NCI-H526 (cell line): Measurements from ENCODE around the gene RAET1L.
A peak's percentile ranks its signal among the peaks of the same experiment; 100 is the strongest.
"Not testable (repeated sequence)": the region's sequence is repeated elsewhere in the genome, so short reads cannot be mapped to it uniquely, and the experiment has no call there.

Experiments used
- DNase-seq, 2 experiments: peaks; one replicate each; lab custom pipeline; 2025; lab: John Stamatoyannopoulos, UW

The RAET1L gene

DNA sequence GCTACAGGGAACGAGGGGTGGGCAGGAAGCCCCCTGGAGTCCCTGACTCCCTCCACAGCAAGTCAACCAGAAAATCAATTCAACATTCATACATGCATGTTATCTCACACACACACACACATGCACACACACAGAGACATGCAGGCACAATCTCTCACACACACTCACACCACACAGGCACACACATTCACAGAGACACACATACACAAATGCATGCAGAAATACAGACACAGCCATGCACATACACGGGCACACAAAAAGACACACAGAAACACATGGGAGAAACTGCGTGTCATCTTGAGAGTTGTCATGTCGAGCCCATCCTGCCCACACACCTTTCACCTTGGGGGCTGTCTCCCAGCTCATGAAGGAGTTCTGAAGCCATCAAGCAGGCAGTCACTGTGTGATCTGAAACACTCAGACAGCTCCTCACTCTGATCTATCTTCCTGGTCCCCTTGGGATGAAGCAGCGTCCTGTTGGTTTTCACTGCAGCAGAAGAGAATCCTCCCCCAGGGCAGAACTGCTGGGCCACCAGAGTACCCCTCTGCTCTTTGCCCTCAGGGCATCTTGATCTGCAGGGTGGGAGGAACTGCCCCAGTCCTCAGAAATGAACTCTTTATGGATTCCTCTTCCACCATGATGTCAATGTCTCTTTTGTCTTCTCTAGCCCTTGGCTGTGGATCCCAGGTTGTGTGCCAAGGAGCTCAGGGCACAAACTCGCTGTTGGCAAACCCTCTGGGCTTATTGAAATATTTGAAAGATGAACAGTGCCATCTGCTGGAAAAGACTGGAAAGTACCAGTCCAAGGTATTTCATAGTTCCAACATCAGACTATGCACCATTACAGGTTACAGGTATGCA lies 8.8 kb downstream of the RAET1L start:
- DNase-seq = peak; percentile 39 to 82

DNA sequence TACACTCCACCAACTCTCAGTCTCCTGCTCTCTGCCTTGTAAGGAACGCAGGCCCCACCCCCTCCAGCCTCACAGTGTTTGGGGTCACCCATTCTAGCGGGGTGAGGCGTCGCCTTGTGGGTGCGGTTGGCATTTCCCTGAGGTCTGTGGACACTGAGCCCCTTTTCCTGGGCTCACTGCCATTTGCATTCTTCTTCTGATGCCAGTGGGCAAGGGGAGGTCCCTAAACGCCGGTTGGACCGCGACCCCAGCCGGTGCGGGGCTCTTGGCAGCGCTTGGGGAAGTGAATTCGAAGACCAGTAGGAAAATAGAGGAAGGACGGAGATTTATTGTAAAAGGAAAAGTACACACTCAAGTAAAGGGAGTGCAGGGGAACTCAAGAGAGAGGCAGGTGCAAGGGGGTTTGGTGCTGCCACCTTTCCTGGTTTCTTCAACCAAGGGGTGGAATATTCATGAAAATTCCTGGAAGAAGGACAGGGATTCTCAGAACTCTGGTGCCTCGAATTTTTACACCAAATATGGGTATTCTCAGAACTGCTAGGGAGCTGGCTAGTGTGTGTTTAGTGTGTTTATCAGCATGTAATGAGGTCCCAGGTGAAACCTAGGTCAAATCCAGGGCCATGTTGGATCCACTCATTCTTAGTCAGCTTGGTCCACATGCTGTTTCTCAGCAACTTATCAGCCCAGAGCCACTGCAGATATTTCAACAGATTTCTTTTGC lies 9.9 kb downstream of the RAET1L start:
- peak in 1 of 2 experiments; percentile 23 for DNase-seq

DNA sequence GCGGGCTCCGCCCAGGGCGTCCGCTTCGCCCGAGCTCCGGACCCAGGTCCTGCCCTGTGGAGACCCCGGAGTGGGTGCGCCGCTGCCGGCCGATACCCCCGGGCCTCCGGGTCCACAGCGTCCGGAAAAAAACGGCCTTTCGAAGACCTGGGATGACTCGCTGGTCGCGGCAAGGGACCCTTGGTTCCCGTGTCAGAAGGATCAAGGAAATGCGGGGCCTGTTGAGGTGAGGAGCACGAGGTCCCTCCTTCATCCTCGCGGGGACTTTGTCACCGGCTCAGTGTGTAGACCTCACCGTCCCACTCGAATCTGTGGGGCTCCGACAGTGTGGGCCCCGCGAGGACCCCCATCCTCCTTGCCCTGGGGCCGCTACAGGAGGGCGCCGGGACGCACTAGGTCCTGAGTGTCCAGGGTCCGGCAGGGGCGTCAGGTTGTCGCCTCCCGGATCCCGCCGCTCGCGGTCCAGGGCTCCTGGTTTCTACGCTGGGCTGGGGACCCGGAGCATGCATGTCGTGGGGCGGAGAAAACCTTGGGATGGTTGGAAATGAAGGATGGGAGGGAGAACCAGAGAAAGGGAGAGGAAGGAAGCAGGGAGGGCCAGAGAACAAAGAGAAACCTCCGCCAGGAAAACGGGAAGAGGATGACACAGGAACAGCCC lies 10.6 kb downstream of the RAET1L start:
- not testable (repeated sequence) for DNase-seq

DNA sequence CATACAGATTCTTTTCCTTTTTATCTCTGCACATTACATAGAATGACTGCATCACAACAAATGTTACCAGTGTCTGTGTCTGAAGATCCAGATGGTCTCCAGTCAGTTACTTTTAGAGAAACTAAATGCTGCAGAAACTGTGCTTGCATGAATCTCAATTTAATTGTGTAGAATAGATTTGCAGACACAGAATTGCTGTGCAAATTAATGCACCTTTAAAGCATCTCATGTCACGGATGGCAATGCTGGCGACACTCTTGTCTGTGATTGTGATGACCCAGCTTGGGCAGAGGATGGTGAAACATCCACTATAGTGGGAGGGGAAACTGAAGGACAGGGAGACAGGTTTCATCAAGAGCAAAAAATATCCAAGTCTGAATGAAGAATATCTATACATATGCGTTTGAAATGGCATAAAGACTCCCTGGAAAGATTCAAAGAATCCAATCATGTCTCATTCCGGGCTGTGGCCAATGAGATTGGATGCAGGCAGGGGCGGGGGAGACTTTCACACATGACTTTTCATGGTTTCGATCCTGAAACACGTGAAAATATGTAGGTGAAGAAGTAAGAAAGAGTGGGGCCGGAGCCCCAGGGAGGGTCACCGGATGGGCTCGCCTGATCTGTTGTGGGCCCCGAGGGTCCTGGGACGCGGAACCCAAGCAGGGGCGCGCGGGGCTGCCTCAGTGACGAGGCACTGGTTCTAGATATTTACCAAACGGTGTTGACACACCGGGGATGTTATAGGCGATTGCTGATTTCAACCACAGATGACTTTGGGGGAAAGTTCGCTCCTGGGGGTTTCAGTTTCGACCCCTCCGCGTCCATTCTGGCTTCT lies 11.3 kb downstream of the RAET1L start:
- DNase-seq = not testable (repeated sequence)

DNA sequence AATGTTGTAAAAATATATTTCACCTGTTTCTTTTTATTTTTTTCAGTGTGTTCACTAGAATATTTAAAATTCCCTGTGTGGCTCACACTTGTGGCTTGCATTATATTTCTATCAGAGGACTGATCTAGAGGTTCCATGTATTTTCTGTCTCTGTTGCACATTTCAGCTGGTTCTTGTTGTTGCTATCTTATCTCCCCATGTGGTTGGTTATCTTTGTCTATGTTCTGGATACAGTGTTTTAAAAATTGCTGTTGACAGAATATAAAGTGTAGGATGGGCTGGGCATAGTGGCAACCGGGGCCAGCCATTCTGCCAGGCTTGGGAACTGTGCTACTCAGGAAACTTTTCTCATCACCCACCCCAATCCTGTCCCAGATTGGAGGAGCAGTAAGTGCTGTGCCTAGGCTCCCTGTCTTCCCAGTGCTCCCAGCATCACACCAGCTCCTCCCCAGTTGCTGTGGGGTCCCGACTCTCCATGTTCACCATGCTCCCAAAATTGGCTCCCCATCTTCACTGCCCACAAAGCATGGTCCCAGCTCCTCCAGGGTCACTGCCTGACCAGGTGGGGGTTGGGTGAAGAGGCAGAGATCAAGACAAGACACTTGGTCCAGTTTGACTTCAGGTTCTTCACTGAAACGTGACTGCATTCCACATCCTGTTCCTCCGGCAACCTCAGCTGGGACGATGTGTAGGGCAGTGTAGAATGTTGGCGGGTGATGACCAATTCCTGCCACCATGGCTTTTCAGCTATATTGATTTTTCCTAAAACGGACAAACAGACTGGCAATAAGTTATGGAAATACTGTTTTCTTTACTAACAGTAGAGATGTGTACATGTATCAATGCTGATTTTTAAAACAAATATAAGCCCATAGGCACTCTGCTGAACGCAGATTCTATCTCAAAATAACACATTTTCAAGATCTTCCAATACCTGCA lies 12.2 kb downstream of the RAET1L start:
- not testable (repeated sequence) for DNase-seq

DNA sequence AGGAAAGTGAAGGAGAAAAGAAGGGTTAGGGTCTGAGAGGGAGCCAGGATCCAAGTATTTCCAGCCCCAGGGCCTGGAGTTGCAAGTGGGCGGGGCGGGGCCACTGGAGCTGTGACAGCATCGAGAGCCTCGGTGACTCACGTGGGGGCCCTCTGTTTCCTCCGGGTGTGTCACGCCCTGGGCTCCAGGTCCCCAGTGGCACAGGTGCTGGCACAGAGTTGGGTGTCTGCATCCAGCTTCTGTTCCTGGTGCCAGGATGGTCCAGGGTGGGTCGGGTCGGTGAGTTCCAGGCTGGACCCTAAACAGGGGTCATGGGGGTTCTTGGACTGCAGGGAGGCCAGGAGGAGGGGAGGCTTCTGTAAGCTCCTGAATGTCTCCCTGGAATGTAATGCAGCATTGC lies 16.7 kb downstream of the RAET1L start:
- DNase-seq = no peak

DNA sequence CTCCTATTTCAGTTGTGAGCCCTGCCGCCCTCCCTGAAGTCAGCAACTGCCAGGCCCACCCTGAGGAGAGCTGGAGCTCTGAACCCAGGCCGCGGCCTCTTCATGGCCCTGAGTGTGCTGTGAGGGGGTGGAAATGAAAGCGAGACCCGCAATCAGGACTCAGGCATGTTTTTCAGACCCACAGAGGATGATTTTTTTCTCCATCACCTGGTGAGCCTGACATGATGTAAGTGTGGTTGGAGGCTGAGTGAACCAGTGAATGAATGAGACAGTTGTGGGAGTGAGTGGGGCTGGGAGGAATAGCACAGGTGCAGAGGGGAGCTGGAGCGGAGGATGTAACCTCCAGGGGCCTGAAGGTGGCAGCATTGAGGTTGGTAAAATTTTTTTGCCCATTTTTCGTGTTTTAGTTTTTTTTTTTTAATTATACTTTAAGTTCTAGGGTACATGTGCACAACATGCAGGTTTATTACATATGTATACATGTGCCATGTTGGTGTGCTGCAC lies 18.3 kb downstream of the RAET1L start:
- peak in 1 of 2 experiments; percentile 24 for DNase-seq

DNA sequence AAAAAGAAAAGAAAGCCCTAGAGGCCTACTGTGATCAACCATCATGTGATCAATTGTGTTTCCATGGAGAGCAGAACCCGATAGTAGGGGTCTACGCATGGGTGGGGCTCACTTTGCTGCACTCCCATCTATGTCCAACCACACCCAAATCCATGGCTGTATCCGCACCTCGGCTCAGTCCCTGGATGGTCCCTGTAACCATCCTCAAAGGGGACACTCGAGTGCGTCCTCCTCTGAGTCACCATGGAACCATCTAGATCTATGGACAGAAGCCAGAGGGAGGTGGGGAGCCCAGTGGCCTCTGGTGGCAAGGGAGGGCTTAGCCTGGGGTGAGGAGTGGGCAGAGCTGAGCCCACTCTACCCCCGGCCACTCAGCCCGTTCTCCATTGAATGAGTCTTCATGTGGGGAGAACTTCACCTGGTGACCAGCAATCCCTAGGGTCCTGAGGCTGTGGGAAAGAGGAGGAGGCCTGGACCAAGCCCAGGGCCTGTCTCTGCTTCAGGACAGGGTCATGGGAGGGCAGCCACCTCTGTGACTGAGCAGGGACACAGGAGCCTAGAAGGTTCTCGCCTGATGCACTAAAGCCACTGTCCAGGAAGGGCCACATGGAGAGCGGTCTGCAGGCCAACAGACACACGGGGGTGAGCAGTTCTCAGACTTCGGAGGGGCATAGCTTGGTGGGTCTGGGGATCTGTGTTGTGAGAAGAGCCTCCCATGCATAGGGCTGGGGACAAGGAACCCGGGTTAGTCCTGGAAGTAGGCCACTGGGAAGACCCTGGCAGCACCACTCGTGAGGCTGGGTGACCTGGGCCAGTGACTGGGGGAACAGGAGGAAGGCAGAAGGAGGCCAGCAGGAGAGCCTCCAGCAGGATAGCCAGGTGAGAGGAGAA lies 19.3 kb downstream of the RAET1L start:
- DNase-seq = no peak

DNA sequence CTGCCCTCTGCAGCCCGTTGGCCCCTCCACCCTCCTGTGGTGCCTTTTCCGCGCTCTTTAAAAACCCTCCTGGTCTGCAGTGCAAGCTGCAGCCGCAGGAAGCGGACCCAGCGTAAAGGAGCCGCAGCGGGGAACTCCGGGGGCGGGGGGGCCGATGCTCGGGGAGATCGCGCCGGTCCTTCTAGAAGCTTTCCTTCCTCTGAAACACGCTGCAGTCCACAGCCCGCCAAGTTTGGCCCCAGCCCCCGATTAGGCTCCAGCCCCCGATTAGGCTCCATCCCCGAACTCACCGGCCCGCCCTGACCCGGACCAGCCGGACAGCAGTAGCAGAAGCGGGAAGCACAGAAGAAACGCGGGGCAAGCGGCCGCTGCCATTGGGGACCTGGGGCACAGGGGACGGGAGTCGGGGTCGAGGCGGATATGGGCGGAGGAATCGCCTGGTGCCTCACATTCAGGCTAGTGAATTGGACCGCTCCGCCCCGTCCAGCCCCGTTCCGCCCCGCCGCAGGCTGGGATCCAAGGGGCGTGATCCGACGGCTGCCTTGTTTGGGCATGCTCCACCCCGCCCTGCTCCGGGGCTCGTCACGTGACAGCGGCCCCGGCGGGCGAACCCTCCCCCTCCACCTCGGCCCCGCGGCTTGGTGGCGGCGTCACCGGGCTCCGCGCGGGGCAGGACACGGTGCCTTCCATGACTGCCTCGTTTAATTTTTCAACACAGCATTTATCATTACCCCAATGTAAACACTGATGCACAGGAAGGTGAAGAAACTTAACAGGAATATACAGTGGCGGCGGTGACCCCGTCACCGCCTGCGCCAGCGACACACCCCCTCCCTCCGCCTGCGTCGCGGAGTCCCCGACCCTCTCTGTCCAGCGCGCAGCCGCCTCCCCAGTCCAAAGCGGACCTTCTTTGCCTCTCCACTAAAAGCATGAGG lies 20.3 kb downstream of the RAET1L start:
- peak; percentile 74 to 95 for DNase-seq

DNA sequence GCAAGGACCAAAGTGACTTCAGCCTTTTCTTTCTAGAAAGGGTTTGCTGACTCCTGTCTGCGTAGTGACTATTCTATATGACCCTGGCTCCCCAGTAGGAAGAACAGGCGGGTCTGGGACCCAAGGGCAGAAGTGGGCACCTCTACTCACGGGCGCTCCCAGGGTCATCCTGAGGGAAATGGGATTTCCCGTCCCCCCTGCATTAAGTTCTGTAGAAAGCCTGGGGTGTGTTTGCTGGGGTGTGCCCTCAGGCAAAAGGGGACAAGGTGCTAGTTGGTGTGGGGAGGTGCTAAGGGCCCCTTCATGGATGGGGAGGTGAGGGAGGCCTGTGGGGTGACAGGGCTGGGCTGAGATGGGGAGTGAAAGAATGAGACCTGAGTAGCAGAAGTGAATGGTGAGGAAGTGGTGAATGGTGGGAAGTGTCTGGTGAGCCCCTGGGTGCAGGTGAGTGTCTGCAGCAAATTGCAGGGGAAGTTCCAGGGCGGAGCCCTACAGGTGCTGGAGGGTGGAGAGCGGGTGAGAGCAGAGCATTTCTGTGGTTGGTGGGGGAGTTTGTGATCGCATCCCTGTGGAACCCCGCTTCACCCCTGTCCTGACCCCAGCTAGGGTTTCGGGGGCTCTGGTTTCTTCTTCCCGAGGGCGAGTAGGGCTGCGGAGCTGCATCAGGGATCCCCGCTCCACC lies 21.1 kb downstream of the RAET1L start:
- DNase-seq = peak in 1 of 2 experiments; percentile 55

DNA sequence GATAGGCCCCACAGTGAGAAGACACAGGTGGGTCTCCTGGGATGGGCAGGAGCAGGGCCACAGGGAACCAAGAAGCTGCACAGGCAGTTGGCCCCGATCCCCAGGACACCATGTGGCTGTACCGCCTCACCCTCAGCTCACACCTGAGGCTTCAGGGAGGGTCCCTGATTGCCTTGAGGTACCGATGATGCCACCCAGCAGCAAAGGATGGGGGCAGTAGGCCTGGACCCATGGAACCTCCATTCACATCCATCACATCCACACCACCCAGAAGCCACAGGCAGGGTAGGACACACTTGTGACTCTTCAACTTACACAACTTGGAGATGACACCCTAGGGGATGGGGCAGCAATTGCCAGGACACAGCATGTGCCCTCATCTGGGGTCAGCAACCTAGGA lies 21.7 kb downstream of the RAET1L start:
- DNase-seq = not testable (repeated sequence)

DNA sequence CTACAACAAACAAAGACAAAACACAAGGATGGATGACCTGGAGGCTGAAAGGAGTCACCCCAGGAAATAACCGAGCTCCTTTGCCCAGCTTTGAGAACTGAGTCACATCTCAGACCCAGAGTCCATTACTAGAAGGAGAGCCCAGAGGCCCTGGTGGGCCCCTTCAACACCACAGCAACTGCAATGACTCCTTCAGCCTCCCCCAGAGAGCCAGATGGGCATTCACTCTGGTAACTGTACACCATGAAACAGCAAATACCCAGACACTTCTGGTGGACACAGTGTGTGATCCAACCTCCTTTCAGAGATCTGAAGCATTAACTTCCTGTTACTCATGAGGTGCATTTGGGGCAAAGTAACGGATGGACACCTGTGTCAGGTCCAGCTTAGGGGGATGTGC lies 22.6 kb downstream of the RAET1L start:
- no peak for DNase-seq

DNA sequence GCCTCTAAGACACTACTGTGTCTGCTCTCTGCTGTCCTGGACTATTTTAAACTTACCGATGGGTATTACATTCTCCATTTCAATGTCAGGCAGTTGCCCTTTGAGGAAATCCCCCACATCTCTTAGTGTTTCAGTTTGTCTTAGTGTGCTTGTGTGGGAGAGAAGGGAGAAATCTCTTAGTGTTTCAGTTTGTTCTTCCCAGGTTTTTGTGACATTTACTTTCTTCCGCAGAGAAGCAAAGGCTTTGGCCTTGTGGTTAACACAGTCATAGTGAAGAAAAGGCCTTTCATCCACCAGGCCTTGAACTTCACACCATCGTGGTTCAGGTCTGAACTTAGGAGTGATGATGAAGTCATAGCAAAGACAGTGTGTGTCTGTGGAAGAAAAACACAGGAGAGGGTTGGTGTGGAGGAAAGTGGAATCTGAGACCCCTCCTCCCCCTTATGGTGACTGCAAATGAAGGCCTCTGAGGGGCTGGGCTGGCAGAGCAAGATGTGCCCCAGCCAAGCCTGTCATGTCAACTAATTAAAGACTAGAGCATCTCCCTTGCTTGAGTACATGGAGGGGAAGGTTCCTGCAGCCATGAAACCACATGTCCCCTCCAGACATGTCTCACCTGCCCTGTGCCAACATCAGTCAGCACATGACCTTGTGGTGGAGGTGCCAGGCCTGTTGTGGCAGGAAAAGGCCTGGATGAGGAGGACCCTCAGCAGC lies 23.9 kb downstream of the RAET1L start:
- no peak for DNase-seq

DNA sequence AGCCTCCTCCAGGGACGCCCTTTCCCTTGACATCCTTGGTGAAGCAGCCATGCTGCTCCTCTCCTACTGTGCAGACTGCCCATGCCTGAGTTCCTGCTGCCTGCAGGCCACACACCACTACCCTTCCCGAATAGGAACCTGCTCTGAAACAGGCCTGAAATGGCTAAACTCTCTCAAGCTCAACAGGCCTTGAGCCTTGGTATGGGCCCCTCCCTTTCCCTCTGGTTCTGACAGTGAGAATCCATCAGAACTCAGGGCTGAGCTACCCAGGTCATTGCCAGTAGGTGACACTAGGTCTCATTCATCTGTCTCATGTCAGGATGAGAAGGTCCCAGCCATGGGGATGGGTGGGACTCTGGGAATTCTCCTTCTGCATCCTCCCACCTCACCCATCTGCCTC lies 25.7 kb downstream of the RAET1L start:
- no peak for DNase-seq

DNA sequence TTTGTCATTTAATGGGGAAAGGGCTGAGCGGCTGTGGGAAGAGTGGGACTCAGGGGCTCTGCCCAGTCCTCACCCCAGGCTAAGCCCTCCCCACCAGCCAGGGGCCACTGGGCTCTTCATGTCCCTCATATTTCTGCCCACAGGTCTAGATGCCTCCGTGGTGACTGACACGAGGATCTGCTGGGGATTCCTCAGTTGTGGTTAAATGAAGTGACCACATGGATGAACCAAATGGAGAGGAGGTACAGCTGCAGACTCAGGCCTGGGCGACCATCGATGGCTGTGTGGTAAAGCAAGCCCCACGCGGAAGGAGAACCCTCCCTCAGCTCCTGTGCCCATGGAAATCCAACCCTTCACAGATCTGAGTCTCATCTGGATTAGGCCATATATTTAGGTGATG lies 29.4 kb downstream of the RAET1L start:
- DNase-seq = no peak

DNA sequence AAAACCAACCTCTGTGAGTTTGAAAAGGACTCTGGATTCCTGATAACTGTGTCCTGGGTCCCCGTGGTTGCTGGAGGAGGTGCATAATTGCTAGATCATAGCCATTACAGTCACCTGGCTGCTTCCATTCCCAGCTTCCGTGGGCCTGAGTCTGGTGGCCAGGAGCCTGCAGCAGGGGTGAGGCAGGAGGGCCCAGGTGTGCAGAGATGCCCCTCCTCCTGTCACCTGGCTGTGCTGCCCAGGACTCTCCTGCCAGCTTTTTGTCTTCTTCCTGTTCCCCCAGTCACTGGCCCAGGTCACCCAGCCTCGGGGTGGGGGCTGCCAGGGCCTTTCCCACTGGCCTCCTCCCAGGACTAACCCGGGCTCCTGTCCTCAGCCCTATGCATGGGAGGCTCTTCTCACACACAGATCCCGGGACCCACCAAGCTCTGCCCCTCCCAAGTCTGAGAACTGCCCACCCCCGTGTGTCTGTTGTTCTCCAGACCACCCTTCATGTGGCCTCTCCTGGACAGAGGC lies 30.0 kb downstream of the RAET1L start:
- no peak for DNase-seq

DNA sequence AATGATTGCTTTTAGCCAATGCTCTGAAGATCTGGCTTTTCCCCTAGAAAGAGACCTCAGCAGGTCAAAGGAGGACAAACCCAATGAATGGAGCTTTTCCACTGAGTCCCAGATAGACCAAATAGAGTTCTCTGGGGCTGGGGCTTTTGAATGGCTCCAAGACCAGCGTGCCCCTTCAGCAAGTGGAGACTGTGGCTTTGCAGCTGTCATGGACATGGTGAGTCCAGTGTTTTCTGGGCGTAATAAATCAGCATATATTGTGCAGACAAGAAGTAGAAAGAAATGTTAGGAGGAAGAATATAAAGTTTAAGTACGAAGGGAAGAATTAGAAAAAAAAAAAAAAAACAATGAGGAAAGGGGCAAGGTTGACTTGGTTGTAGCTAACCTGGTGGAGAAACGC lies 33.5 kb downstream of the RAET1L start:
- DNase-seq = no peak
